ENCODE measurements around the gene ACVRL1.

DNA sequence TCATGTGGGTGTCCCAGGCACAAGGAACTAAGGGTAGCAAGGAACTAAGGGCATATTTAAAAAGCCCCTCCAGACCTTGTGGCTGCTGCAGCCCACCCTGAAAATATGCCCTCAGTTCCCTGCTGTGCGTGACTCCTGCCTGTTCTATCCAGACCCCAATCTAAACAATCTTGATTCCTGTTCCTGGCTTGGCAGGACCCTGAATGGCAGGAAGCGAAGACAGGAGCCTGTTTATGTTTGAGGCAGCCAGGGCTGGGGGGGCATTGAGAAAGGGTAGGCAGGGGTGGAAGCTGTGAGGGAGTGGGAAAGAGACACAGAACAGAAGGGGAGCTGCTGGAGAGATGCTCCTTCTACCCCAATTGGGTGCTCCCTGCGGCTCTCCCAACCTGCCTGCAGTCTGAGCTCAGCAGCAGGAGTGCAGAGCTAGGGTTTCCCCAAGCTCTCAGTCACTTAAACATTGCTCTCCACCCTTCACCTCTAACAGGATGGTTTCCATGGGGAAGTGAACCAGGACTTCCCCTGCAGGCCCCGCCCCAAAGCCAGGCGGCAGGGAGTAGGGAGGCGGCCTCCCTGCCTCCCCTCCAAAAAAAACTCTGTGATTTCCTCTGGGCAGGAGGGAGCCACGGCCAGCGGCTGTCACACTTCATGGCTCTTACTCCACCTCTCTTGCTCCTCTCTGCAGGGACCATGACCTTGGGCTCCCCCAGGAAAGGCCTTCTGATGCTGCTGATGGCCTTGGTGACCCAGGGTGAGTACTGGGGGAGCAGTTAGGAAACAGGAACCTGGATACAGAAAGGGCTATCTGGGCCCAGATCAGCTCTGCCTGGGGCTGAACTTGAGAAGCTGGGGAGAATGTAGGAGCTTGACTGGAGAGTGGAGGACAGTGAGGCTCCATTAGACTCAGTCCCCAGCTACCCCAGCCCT lies 4.7 kb downstream of the ACVRL1 start:
- TF ChIP-seq, protein P1, sequence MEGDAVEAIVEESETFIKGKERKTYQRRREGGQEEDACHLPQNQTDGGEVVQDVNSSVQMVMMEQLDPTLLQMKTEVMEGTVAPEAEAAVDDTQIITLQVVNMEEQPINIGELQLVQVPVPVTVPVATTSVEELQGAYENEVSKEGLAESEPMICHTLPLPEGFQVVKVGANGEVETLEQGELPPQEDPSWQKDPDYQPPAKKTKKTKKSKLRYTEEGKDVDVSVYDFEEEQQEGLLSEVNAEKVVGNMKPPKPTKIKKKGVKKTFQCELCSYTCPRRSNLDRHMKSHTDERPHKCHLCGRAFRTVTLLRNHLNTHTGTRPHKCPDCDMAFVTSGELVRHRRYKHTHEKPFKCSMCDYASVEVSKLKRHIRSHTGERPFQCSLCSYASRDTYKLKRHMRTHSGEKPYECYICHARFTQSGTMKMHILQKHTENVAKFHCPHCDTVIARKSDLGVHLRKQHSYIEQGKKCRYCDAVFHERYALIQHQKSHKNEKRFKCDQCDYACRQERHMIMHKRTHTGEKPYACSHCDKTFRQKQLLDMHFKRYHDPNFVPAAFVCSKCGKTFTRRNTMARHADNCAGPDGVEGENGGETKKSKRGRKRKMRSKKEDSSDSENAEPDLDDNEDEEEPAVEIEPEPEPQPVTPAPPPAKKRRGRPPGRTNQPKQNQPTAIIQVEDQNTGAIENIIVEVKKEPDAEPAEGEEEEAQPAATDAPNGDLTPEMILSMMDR (IDR thresholded peaks at IDR 0.05) = no peak
- TF ChIP-seq TCF7L2 (IDR thresholded peaks at IDR 0.05; ENCODE audit: low read depth, low read length) (no peak), POLR2AphosphoS5 (IDR thresholded peaks at IDR 0.05; ENCODE audit: low read depth, low read length) (no peak)

Measured in Panc1 (cell line).